GM18511 (cell line): ENCODE data around the gene PNKP.

Experiments
- ATAC-seq: cut with Tn5 transposase; IDR thresholded peaks from one replicate; pipeline ENCODE4 v1.9.1; 2021; ENCODE audit warnings: mild to moderate bottlenecking, moderate library complexity; ENCODE audit not compliant: unreplicated experiment

The PNKP gene

GRCh38 chr19:49860336-49861102, 6.9 kb downstream of the PNKP start:
- ATAC-seq: no peak

- ATAC-seq: no peak
Observed at GRCh38 chr19:49859682-49860335, 7.6 kb downstream of the PNKP start.

DNA sequence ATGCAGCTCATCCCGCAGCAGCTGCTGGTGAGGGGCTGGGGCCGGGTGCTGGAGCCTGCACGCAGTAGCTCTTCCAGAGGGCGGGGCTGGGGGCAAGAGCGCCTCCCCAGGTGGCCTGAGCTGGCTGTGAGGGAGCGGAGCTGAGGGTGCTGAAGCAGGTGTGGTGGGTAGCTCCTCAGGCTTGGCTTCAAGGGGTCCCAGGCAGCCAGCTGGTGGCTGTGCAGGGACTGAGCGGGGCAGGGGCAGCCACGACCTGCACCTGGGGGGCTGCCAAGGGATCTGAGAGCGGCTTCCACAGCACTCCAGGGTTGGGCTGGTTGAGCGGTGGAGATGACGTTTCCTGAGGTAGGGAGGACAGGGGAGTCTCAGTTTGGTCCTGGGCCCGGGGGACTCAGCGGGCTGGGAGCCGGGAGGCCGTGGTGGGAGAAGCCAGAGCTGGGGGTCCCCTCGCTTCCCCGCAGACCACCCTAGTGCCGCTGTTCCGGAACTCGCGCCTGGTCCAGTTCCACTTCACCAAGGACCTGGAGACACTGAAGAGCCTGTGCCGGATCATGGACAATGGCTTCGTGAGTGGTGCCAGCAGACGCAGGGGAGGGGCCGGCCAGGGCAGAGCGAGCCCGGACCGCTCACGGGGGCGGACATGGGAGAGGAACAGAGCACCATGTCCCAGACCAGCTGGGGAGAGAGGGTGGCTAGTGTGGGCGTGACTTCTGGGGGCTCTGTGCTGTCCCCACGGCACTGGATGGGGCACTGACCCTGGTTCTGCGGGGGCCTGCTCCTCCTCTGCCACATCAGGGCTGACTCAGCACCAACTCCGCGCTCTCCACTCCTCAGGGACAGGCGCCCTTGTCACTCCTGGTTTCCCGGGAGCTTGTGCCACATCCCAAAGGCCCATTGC, 9.0 kb downstream of the PNKP start:
- no peak for ATAC-seq

DNA sequence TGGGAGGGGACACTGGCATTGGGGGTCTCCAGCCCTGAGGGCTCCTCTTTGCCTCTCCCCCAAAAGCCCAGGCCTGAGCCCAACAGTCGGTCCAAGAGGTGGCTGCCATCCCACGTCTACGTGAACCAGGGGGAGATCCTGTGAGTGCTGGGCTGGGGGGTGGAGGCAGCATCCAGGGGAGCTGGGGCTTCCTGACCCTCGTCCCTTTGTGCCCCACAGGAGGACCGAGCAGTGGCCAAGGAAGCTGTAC, 9.6 kb downstream of the PNKP start:
- ATAC-seq: no peak

DNA sequence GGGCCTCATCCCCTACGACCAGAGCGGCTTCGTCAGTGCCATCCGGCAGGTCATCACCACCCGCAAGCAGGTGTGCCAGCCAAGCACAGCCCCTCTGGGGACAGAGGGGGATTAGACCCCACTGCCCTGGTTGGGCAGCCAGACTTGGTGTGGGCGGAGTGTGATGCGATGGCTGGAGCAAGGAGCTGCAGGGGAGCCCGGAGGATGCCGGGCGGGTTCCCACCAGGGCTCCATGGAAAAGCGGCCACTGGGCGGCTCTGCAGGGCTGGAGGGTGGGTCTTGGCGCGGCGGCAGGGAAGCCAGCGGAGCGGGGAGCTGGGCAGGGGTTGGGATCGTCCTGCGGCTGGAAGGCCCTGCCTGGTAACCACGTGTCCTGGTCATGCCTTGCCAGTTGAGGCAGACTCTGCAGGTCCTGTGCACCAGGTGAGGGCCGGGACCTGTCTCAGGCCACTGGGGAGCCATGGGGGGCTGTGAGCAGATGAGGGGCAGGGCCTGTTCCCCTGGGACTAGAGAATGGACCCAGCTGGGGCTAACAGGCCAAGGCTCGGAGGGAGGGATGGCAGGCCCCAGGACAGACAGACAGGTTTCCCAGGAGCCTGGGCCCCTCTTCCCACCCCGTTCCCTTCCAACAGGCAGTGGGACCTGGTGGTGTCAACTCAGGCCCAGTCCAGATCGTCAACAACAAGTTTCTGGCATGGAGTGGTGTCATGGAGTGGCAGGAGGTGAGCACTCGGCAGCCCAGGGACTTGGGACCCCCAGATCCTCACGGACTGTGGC, 10.1 kb downstream of the PNKP start:
- ATAC-seq: no peak

- ATAC-seq: no peak
Observed at GRCh38 chr19:49856574-49857021, 10.8 kb downstream of the PNKP start.

GRCh38 chr19:49855676-49856573, 11.5 kb downstream of the PNKP start:
- ATAC-seq: no peak

DNA sequence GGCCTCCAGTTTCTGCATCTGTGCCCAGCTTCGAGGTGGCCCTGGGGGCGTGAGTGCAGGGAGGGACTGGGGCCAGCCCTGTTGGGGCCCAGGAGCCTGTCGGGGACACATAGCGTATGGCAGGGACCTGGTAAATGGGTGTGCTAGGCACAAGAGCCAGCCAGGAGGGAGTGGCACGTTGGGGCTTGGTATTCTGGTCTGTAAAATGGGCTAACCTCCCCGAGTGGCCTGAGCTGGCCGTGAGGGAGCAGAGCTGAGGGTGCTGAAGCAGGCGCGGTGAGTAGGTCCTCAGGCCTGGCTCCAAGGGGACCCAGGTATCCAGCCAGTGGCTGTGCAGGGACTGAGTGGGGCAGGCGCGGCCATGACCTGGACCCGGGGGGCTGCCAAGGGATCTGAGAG, 12.1 kb downstream of the PNKP start:
- no peak for ATAC-seq

- ATAC-seq: no peak
Observed at GRCh38 chr19:49854378-49855263, 12.8 kb downstream of the PNKP start.

GRCh38 chr19:49853852-49854377, 13.5 kb downstream of the PNKP start:
- ATAC-seq: no peak

DNA sequence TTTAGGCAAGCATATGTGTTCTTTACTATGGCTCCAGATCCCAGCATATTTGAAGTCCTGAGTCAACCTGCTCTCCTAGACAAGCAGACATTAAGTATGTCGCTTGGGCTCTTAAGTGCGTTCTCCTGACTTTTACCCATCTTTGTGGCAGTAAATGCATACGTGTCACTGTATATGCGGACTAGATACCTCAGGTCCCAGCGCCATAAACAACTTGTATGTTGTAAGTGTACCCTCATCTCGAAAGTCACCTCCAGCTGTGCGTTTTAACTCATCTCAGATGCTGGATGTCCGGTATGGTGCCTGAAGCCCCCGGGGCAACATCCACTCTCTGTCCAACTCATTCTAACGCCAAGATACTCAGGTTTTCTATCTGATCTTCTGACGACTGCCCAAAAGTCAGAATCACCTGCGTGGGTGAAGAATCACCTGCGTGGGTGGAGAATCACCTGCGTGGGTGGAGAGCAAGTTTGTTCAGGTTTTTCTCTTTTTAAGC, 14.7 kb downstream of the PNKP start:
- no peak for ATAC-seq

DNA sequence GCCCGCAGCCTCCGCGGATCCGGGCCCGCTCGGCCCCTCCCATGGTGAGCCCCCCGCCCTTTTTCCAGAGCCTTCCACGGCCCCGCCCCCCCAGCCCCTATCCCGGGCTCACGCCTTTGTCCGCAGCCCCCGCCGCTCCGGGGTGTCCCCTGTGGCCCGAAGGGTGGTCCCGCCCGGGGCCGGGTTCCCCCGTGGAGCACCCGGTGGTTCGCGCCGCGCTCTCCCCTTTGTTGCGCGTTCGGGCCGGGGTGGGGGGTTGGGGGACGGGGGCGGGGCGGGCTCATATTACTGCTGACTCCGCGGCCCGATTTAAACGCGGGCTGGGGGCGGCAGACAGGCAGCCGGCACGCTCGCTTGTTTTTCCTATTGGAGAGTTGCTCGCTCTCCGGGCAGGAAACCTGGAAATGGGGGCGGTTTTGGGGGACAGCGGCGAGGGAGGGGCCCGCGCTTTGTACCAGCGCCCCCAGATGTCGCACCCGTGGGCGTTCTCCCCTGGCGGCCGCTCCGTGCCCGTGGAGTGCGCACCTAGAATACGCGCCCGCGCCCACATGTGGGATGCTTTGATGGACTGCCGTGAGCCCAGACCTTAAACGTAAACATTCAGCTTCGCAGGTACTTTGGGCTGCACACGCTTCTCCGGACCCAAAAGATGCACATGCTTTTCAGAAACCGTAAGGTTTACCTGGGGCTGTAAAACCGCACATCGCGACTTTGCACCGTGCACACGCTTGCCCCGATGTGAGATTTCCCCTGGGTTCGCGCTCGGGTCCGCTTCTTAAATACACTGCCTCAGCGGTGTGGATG, 15.7 kb downstream of the PNKP start:
- ATAC-seq: no peak

DNA sequence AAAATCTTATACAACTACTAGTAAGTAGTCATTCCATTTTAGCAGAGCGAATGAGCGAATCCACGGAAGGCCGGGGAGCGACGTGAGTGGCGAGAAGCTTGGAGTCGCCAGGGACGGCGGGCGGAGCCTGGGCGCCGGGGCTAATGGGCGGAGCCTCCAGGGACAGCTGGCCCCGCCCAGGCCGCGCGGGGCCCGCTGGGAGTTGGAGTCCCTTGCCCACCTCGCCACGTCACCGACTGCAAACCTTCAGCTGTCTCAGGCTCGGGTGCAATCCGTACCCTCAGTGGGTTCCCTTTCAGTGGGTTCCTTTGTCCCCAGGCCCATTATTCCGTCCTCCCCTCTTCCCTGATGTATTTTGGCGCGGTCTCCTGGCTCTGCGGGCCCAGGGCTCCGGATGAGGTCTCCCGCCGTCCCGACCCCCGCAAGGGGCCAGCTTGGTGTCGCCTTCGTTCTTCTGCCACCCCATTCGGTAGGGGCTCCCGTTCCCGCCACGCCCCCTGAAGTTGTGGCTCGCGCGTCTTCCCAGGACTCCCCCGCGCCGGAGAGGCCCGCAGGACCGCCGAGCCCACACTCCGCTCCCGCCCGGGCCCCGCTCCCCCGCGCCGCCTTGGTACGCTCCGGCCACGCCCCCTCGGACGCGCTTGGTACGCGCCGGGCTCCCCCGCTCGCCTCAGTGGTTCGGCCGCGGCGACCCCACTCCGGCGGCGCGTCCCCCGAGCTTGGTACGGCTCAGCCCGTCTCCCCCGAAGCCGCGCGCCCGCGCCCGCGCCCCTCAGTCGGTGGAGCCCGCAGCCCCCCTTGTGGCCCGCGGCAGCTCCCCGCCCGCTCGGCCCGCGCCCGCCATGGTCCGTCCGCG, 16.7 kb downstream of the PNKP start, which contains the start of gene PTOV1:
PTOV1 (plus strand) TSS at position 673 of the 856 bp plus-strand sequence.
- ATAC-seq: peak; percentile 80

DNA sequence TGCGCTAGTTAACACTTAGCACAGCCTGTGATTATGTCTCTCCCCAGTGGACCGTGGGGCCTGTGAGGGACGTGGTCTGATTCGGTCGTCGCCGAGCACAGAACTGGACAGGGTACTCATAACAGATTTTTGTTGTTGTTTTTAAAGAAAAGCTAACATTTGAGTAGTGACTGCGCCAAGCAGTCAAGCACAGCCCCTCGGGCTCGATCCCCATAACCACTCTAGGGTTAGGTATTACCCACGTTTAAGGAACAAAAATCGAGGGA, 17.2 kb downstream of the PNKP start:
- no peak for ATAC-seq

DNA sequence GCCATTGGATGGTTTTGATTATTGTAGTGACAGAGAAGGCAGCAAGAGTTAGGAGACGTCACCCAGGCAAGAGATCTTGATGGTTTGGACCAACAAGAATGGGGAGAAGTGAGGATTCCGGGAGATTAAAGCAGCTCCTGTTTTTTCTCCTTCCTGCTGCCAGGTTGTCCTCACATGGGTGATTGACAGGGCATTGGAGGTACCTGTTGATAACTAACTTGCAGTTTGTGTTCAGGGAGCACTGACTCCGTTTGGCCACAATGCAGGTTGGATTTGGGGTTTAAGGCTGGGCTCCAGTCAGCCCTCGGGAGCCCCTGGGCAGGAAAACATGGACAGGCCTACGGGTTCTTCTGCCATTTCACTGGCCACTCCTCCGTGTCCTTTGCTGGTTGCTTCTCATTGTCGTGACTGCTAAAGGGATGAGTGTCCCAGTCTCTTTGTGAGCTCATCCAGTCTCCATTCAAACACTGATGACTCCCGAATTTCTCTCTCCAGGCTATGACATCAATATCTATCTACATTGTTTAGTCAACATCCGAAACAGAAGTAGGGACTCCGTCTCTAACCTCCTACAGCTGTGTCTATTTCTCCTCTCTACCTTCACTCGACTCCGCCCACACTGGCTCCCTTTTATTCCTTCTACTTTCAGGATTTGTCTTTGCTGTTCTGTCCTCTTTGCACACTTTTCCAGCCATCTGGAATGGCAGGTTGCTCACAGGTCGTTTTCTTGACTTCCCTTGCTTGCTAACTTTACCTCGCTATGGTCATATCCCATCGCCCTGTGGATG, 17.7 kb downstream of the PNKP start:
- ATAC-seq: no peak

DNA sequence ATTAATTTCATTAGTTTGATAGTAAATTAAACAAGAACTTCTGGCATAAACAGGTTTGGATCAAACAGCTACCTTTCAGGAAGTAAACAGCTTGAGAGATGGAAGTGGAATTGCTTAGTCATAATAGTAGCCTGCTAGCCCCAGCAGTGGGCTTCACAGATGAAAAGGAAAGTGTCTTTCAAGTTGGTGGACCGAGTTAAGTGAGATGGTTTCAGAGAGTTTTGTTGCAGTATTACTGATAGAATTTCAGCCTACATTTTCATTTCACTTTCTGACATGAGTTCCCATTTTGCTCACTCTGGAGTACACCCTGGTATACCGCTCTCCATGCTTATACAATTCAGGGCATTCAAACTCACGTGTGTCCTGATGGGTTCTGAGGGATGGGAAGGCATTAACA, 18.4 kb downstream of the PNKP start:
- ATAC-seq: no peak
